Activated CD8-positive, alpha-beta T cell treated with anti-CD3 and anti-CD28 coated beads for 36 hours (primary cell): Measurements from ENCODE around the gene SPACA6. TPM values are rescaled to one million over a fixed set of nuclear protein-coding genes. Genes with fewer than 3 reads are reported as not detected.
A peak's percentile ranks its signal among the peaks of the same experiment; 100 is the strongest.

Experiments used
- ATAC-seq: fragments of 200-7000 bp; cut with Tn5 transposase; one replicate; pipeline ENCODE4 v1.10.0; 2021; ENCODE audit warnings: mild to moderate bottlenecking, moderate library complexity
- CTCF ChIA-PET: fragments of 350-600 bp; sonication (Branson Sonifier 250); formaldehyde crosslinking; loops from one replicate; lab custom pipeline; 2021; ENCODE audit warnings: antibody characterized with exemption; lab: Charles Lee
- POLR2A ChIA-PET: fragments of 350-600 bp; sonication (Branson Sonifier 250); formaldehyde crosslinking; loops from one replicate; lab custom pipeline; 2021; ENCODE audit warnings: antibody characterized with exemption; lab: Charles Lee
- DNase-seq: peaks from one replicate; pipeline ENCODE4 v3.0.0-alpha.2; 2020
- H3K27ac Mint-ChIP-seq: one replicate; pipeline ENCODE4 v1.8.0; 2021; ENCODE audit warnings: mild to moderate bottlenecking, mixed read lengths
- H3K27me3 Mint-ChIP-seq: one replicate; pipeline ENCODE4 v1.8.0; 2021; ENCODE audit warnings: mixed read lengths
- H3K36me3 Mint-ChIP-seq: one replicate; pipeline ENCODE4 v1.8.0; 2021; ENCODE audit warnings: low read depth, mixed read lengths
- H3K4me1 Mint-ChIP-seq: one replicate; pipeline ENCODE4 v1.8.0; 2021; ENCODE audit warnings: low read depth, mixed read lengths
- H3K4me3 Mint-ChIP-seq: one replicate; pipeline ENCODE4 v1.8.0; 2021; ENCODE audit warnings: mild to moderate bottlenecking, moderate library complexity, mixed read lengths
- H3K9me3 Mint-ChIP-seq: one replicate; pipeline ENCODE4 v1.8.0; 2021; ENCODE audit warnings: mixed read lengths
- CTCF ChIP-seq: fragments of 200-600 bp; IDR thresholded peaks from one replicate; pipeline ENCODE4 v1.8.0; 2022; ENCODE audit warnings: antibody characterized with exemption, mild to moderate bottlenecking
- intact Hi-C: fragments of 100-400 bp; cut with micrococcal nuclease; formaldehyde crosslinking; loops from one replicate; pipeline ENCODE4 v1.10.0; 2022
- total RNA-seq, 2 experiments: library from RNA; stranded (reverse); gene quantifications; one replicate each; pipeline ENCODE4 v1.2.3, GENCODE V29; 2021

Gene SPACA6
- total RNA-seq, 2 experiments from 2014 or later: 2.4 to 4.6 TPM

GRCh38 chr19:51687791-51688670 lies 5.1 kb upstream of the SPACA6 start:
- ChIA-PET POLR2A (interaction anchor here (3.4 kb wide), 1 partner anchor 16 kb away, joined by 13 read pairs; no protein-coding TSS in a partner anchor), CTCF (interaction anchor here (0.6 to 1.1 kb wide), 2 partner anchors 12 to 90 kb away, joined by 3 to 4 read pairs; no protein-coding TSS in a partner anchor)
- Mint-ChIP-seq H3K9me3 (peaks cover 5% of the 10 kb centered on the region), H3K27me3 (peaks cover 9% of the 10 kb centered on the region), H3K36me3 (no peaks in the 10 kb centered on the region), H3K27ac (no peak overlapping the region), H3K4me3 (peak overlapping the region; percentile 60), H3K4me1 (peaks cover 15% of the 10 kb centered on the region)
- ATAC-seq (no peak), DNase-seq (no peak)
- no peak for TF ChIP-seq CTCF
- intact Hi-C loops: no loop called here

- POLR2A ChIA-PET: interaction anchor here (0.9 to 3.4 kb wide), 2 partner anchors 10 to 15 kb away, joined by 3 to 13 read pairs; no protein-coding TSS in a partner anchor
- ATAC-seq (no peak), DNase-seq (no peak)
- TF ChIP-seq CTCF: no peak
- H3K4me3 Mint-ChIP-seq: peak overlapping the region; percentile 60
- intact Hi-C loops: no loop called here
- peaks cover 5% of the 10 kb centered on the region for H3K9me3 Mint-ChIP-seq
- peaks cover 9% of the 10 kb centered on the region for H3K27me3 Mint-ChIP-seq
- CTCF ChIA-PET: interaction anchor here (0.6 kb wide), 1 partner anchor 12 kb away, joined by 4 read pairs; no protein-coding TSS in a partner anchor
- no peaks in the 10 kb centered on the region for H3K36me3 Mint-ChIP-seq
- peaks cover 15% of the 10 kb centered on the region for H3K4me1 Mint-ChIP-seq
- H3K27ac Mint-ChIP-seq: no peak overlapping the region
These were observed 4.2 kb upstream of the SPACA6 start for GRCh38 chr19:51688671-51689571.

GRCh38 chr19:51689751-51690453 lies 3.2 kb upstream of the SPACA6 start:
- H3K4me3 Mint-ChIP-seq: peak overlapping the region; percentile 78
- H3K27ac Mint-ChIP-seq: peak overlapping the region; percentile 79
- H3K27me3 Mint-ChIP-seq: peaks cover 9% of the 10 kb centered on the region
- DNase-seq (no peak), ATAC-seq (no peak)
- H3K9me3 Mint-ChIP-seq: peaks cover 3% of the 10 kb centered on the region
- ChIA-PET POLR2A (interaction anchor here (0.9 to 3.4 kb wide), 3 partner anchors 9 to 18 kb away, joined by 3 to 13 read pairs (median 4); no protein-coding TSS in a partner anchor), CTCF (interaction anchor here (1.2 kb wide), 1 partner anchor 14 kb away, joined by 4 read pairs; no protein-coding TSS in a partner anchor)
- H3K36me3 Mint-ChIP-seq: no peaks in the 10 kb centered on the region
- no peak for TF ChIP-seq CTCF
- intact Hi-C loops: no loop called here
- H3K4me1 Mint-ChIP-seq: peaks cover 15% of the 10 kb centered on the region

DNA sequence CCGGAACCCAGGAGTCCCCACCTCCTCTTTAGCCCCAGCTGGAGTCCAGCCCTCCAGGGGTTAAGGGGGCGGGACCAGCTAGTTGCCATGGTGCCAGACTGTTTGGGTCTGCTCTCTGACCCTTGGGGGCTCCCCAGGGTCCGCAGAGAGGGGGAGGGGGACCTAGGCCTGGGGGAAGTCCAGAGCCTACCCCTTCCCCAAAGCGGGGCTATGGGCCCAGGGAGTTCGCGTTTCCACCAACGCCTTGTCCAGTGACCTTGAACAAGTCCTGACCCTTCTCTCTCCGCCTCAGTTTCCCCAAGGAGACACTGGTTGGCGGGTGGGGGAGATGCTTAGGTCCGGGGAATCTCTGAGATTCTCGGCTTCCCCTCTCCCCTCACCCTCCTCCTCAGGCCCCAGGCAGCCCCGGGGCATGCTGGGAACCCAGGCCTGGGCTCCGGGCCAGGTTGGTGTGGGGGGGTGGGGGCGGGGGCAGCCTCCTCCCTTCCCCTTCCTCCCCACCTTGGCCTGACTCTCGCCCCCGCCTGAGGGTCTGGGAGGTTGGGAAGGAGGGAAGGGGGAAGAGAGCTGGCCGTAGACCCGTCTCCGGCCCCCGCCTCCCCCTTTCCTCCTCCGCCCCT lies 2.6 kb upstream of the SPACA6 start:
- Mint-ChIP-seq H3K9me3 (peaks cover 1% of the 10 kb centered on the region), H3K4me3 (peak overlapping the region; percentile 78), H3K27me3 (peaks cover 9% of the 10 kb centered on the region), H3K36me3 (no peaks in the 10 kb centered on the region), H3K27ac (peak overlapping the region; percentile 79), H3K4me1 (peaks cover 15% of the 10 kb centered on the region)
- ATAC-seq: peak; percentile 88
- DNase-seq: peak; percentile 79
- ChIA-PET POLR2A (interaction anchor here (1.2 to 3.4 kb wide), 2 partner anchors 13 to 17 kb away, joined by 4 to 13 read pairs; no protein-coding TSS in a partner anchor), CTCF (interaction anchor here (1.2 kb wide), 1 partner anchor 13 kb away, joined by 4 read pairs; no protein-coding TSS in a partner anchor)
- TF ChIP-seq CTCF: no peak
- intact Hi-C loops: no loop called here
